SK-N-SH treated with all-trans-retinoic acid at 6 μM for 48 hours (cell line): Measurements from ENCODE around the gene CCDC148.
"Not testable (repeated sequence)": the region's sequence is repeated elsewhere in the genome, so short reads cannot be mapped to it uniquely, and the experiment has no call there.

Experiments
- ARNTL ChIP-seq: fragments of 450-650 bp; formaldehyde crosslinking; IDR thresholded peaks from 2 replicates; pipeline ENCODE4 v1.5.0; 2020; ENCODE audit warnings: low read depth, mild to moderate bottlenecking, moderate library complexity, borderline replicate concordance
- CREB5 ChIP-seq: fragments of 250-450 bp; sonication (Bioruptor Pico); IDR thresholded peaks from 2 replicates; pipeline ENCODE4 v1.5.1; 2020; ENCODE audit warnings: low read depth, mild to moderate bottlenecking, moderate library complexity
- ESRRG ChIP-seq: fragments of 250-450 bp; sonication (Bioruptor Pico); IDR thresholded peaks from 2 replicates; pipeline ENCODE4 v1.6.1; 2021; ENCODE audit warnings: mild to moderate bottlenecking
- PATZ1 ChIP-seq: fragments of 250-450 bp; sonication (Bioruptor Pico); IDR thresholded peaks from 2 replicates; pipeline ENCODE4 v1.8.0; 2020; ENCODE audit warnings: mild to moderate bottlenecking, moderate library complexity, borderline replicate concordance
- POU6F1 ChIP-seq: fragments of 250-450 bp; sonication (Bioruptor Pico); IDR thresholded peaks from 2 replicates; pipeline ENCODE4 v1.8.0; 2021; ENCODE audit warnings: low read depth, mild to moderate bottlenecking, moderate library complexity, borderline replicate concordance
- RARB ChIP-seq: fragments of 250-450 bp; sonication (Bioruptor Pico); IDR thresholded peaks from 2 replicates; pipeline ENCODE4 v1.8.0; 2021; ENCODE audit warnings: mild to moderate bottlenecking, moderate library complexity
- TCF4 ChIP-seq: fragments of 250-450 bp; sonication (Bioruptor Pico); IDR thresholded peaks from 2 replicates; pipeline ENCODE4 v1.8.0; 2021; ENCODE audit warnings: mild to moderate bottlenecking, moderate library complexity, borderline replicate concordance
- TOX ChIP-seq: fragments of 250-450 bp; sonication (Bioruptor Pico); IDR thresholded peaks from 2 replicates; pipeline ENCODE4 v1.8.0; 2021; ENCODE audit warnings: mild to moderate bottlenecking, moderate library complexity, borderline replicate concordance
- TSHZ2 ChIP-seq: fragments of 250-450 bp; sonication (Bioruptor Pico); IDR thresholded peaks from 2 replicates; pipeline ENCODE4 v1.5.0; 2020; ENCODE audit warnings: mild to moderate bottlenecking, moderate library complexity
- ZC3H10 ChIP-seq: fragments of 250-450 bp; sonication (Bioruptor Pico); IDR thresholded peaks from 2 replicates; pipeline ENCODE4 v1.5.1; 2021; ENCODE audit warnings: mild to moderate bottlenecking, moderate library complexity
- ZFP3 ChIP-seq: fragments of 250-450 bp; sonication (Bioruptor Pico); IDR thresholded peaks from 2 replicates; pipeline ENCODE4 v1.5.0; 2020; ENCODE audit warnings: mild to moderate bottlenecking, moderate library complexity
- ZFP30 ChIP-seq: fragments of 450-650 bp; formaldehyde crosslinking; IDR thresholded peaks from 2 replicates; pipeline ENCODE4 v1.5.0; 2022; ENCODE audit warnings: mild to moderate bottlenecking, moderate library complexity
- ZNF70 ChIP-seq: fragments of 450-650 bp; formaldehyde crosslinking; IDR thresholded peaks from 2 replicates; pipeline ENCODE4 v1.5.0; 2020; ENCODE audit warnings: mild to moderate bottlenecking, moderate library complexity

- TF ChIP-seq ZFP30; TSHZ2 (CRISPR knock-in tag); PATZ1; ZFP3 (CRISPR knock-in tag); ZC3H10 (CRISPR knock-in tag); TOX (CRISPR knock-in tag); RARB (CRISPR knock-in tag); ESRRG (CRISPR knock-in tag); POU6F1 (CRISPR knock-in tag); TCF4 (CRISPR knock-in tag); CREB5 (CRISPR knock-in tag); ARNTL (CRISPR knock-in tag); ZNF70: not testable (repeated sequence)
Measured at GRCh38 chr2:158331799-158332198, 124.8 kb downstream of the CCDC148 start.
